Right cardiac atrium (tissue), 5 donors: Measurements from ENCODE around the gene PIP4K2B. TPM values are rescaled to one million over a fixed set of nuclear protein-coding genes. Genes with fewer than 3 reads are reported as not detected.

Experiments used
- ATAC-seq, 2 donors: fragments of 200-7000 bp; cut with Tn5 transposase; one replicate each; pipeline versions ENCODE4 v1.8.0 to v1.9.1; 2020; ENCODE audit warnings: moderate library complexity in 2 of 2, mild to moderate bottlenecking in 1 of 2
- DNase-seq, 3 donors: peaks; one replicate each; pipeline ENCODE4 v3.0.0-alpha.2; 2020
- H3K27ac ChIP-seq: one replicate; pipeline ENCODE4 v1.5.1; 2013; ENCODE audit warnings: mild to moderate bottlenecking, low read length, control low read depth, moderate library complexity
- H3K27me3 ChIP-seq: one replicate; pipeline ENCODE4 v1.6.1; 2013; ENCODE audit not compliant: control insufficient read depth, insufficient read depth
- H3K4me1 ChIP-seq: one replicate; pipeline ENCODE4 v1.6.1; 2013; ENCODE audit warnings: low read length; ENCODE audit not compliant: control insufficient read depth, insufficient read depth
- H3K4me3 ChIP-seq: one replicate; pipeline ENCODE4 v1.5.1; 2013; ENCODE audit warnings: low read length, control low read depth
- H3K9me3 ChIP-seq: one replicate; pipeline ENCODE4 v1.6.1; 2013; ENCODE audit warnings: low read length; ENCODE audit not compliant: control insufficient read depth
- WGBS: extraction: QIAGEN DNeasy Blood & Tissue Kit; methylation state at CpG from one replicate; pipeline ENCODE4 v1.1.7; 2013; 5-methylcytosine and 5-hydroxymethylcytosine counted together
- intact Hi-C, 4 donors: fragments of 100-400 bp; cut with DNase I; formaldehyde crosslinking; loops; one replicate each; pipeline versions ENCODE4 v1.11.0 to v1.14.0; 2022 to 2023
- polyA plus RNA-seq: library from polyadenylated mRNA; stranded (reverse); fragments of 200-250 nt; gene quantifications from one replicate; pipeline ENCODE4 v1.2.3, GENCODE V29; 2013
- total RNA-seq, 4 donors: library from RNA; stranded (reverse); fragmentation: NEBNext Ultra II Directional; extraction: Animal tissue kit (Norgen Biotek cat#: 25700); gene quantifications; one replicate each; pipeline ENCODE4 v1.2.1, GENCODE V29; 2021
- donor health status: healthy with polysubstance abuse.
- donor health status: DM: no; HTN: yes; CAD: no.
- donor health status: DM: no; HTN: no; CAD: no.
- donor health status: DM: no; HTN: yes; CAD: no; lungs with severe emphysema.
- donor health status: DM: yes; HTN: yes; CAD: no.

The PIP4K2B gene
- total and polyA plus RNA-seq, 5 donors = 28.2 to 50.0 (median 43.5) TPM

- no peak for ATAC-seq
- Histone ChIP-seq H3K4me1 (peaks cover 2% of the 10 kb centered on the region), H3K27me3 (no peaks in the 10 kb centered on the region), H3K9me3 (no peaks in the 10 kb centered on the region), H3K27ac (peak overlapping the region; percentile 88), H3K4me3 (peak overlapping the region; percentile 85)
- peak in 1 of 3 donors; percentile 60 for DNase-seq
- intact Hi-C loops = no loop called here
- WGBS = 24% methylated on average over 28 of the region's 28 CpGs
These were observed 48.8 kb downstream of the PIP4K2B start for GRCh38 chr17:38750312-38751121.

- intact Hi-C loops = no loop called here
- H3K27ac ChIP-seq = peak overlapping the region; percentile 88
- peaks cover 2% of the 10 kb centered on the region for H3K4me1 ChIP-seq
- DNase-seq = no peak
- WGBS = 5% methylated on average over 12 of the region's 12 CpGs
- no peaks in the 10 kb centered on the region for H3K27me3 ChIP-seq
- H3K4me3 ChIP-seq = peak overlapping the region; percentile 85
- ATAC-seq = no peak
- no peaks in the 10 kb centered on the region for H3K9me3 ChIP-seq
These were observed 49.4 kb downstream of the PIP4K2B start for GRCh38 chr17:38750044-38750311.

- intact Hi-C loops = no loop called here
- Histone ChIP-seq H3K4me3 (peak overlapping the region; percentile 85), H3K27ac (peak overlapping the region; percentile 88), H3K27me3 (no peaks in the 10 kb centered on the region), H3K4me1 (peaks cover 2% of the 10 kb centered on the region), H3K9me3 (no peaks in the 10 kb centered on the region)
- DNase-seq (peak; percentile 91 to 96 (median 95)), ATAC-seq (peak; percentile 57 to 68)
- under 1% methylated on average over 79 of the region's 79 CpGs for WGBS
These were observed 49.9 kb downstream of the PIP4K2B start for GRCh38 chr17:38749223-38750043.

- WGBS = under 1% methylated on average over 32 of the region's 32 CpGs
- peak overlapping the region; percentile 88 for H3K27ac ChIP-seq
- ATAC-seq = peak in 1 of 2 donors; percentile 0
- DNase-seq = no peak
- H3K9me3 ChIP-seq = no peaks in the 10 kb centered on the region
- peaks cover 5% of the 10 kb centered on the region for H3K4me1 ChIP-seq
- intact Hi-C loops = no loop called here
- no peaks in the 10 kb centered on the region for H3K27me3 ChIP-seq
- peak overlapping the region; percentile 85 for H3K4me3 ChIP-seq
These were observed 50.5 kb downstream of the PIP4K2B start for GRCh38 chr17:38748892-38749222.

- Histone ChIP-seq H3K9me3 (no peaks in the 10 kb centered on the region), H3K4me1 (peaks cover 7% of the 10 kb centered on the region), H3K27me3 (no peaks in the 10 kb centered on the region), H3K27ac (peak within 1 kb of the TSS; percentile 88), H3K4me3 (peak within 1 kb of the TSS; percentile 85)
- intact Hi-C loops = no loop called here
- DNase-seq (peak; percentile 95 to 98 (median 96)), ATAC-seq (peak; percentile 33 to 52)
- WGBS = under 1% methylated on average over 47 of the region's 47 CpGs
These were observed 51.0 kb downstream of the PIP4K2B start, which contains the start of gene PCGF2 for GRCh38 chr17:38748149-38748891. TSS of gene PCGF2 (minus strand) at chr17:38748336. CDS start at chr17:38740402, 7,934 bp downstream.

GRCh38 chr17:38747463-38748148 lies 51.8 kb downstream of the PIP4K2B start:
- peaks cover 10% of the 10 kb centered on the region for H3K4me1 ChIP-seq
- H3K9me3 ChIP-seq = no peaks in the 10 kb centered on the region
- ATAC-seq (peak in 1 of 2 donors; percentile 0), DNase-seq (peak; percentile 69 to 89 (median 85))
- H3K4me3 ChIP-seq = peak overlapping the region; percentile 85
- H3K27ac ChIP-seq = peak overlapping the region; percentile 71
- intact Hi-C loops = no loop called here
- WGBS = 1% methylated on average over 64 of the region's 64 CpGs
- no peaks in the 10 kb centered on the region for H3K27me3 ChIP-seq

GRCh38 chr17:38746849-38747462 lies 52.4 kb downstream of the PIP4K2B start:
- Histone ChIP-seq H3K4me3 (peak overlapping the region; percentile 85), H3K27ac (peak overlapping the region; percentile 58), H3K9me3 (no peaks in the 10 kb centered on the region), H3K27me3 (no peaks in the 10 kb centered on the region), H3K4me1 (peaks cover 14% of the 10 kb centered on the region)
- 2% methylated on average over 21 of the region's 21 CpGs for WGBS
- no peak for ATAC-seq
- DNase-seq = peak in 2 of 3 donors; percentile 71 to 76
- intact Hi-C loops = no loop called here

- Histone ChIP-seq H3K9me3 (no peaks in the 10 kb centered on the region), H3K27ac (no peak overlapping the region), H3K4me1 (peaks cover 19% of the 10 kb centered on the region), H3K4me3 (peak overlapping the region; percentile 85), H3K27me3 (no peaks in the 10 kb centered on the region)
- DNase-seq = peak; percentile 18 to 50 (median 42)
- 43% methylated on average over 8 of the region's 8 CpGs for WGBS
- no peak for ATAC-seq
- intact Hi-C loops = no loop called here
These were observed 53.1 kb downstream of the PIP4K2B start for GRCh38 chr17:38746004-38746848.

GRCh38 chr17:38745545-38745944 lies 53.8 kb downstream of the PIP4K2B start:
- WGBS = 39% methylated on average over 4 of the region's 4 CpGs
- ATAC-seq (no peak), DNase-seq (peak; percentile 49 to 75 (median 62))
- Histone ChIP-seq H3K4me3 (no peak overlapping the region), H3K4me1 (peaks cover 17% of the 10 kb centered on the region), H3K27ac (no peak overlapping the region), H3K9me3 (no peaks in the 10 kb centered on the region), H3K27me3 (no peaks in the 10 kb centered on the region)
- intact Hi-C loops = no loop called here
